Neuronal stem cell (in vitro differentiated cells): ENCODE results near the gene SPTBN5.
"Not testable (repeated sequence)": the region's sequence is repeated elsewhere in the genome, so short reads cannot be mapped to it uniquely, and the experiment has no call there.

Source experiments
- DNase-seq: peaks from one replicate; pipeline ENCODE4 v3.0.0-alpha.2; 2013; ENCODE audit warnings: low spot score
- H2AFZ ChIP-seq: one replicate; pipeline ENCODE4 v1.6.1; 2013; ENCODE audit warnings: mild to moderate bottlenecking, low read length, inconsistent platforms
- H2AK5ac ChIP-seq: 2 replicates; pipeline ENCODE4 v1.6.1; 2013; ENCODE audit warnings: low read depth, mild to moderate bottlenecking, inconsistent platforms, low read length, moderate library complexity, mixed read lengths
- H2BK120ac ChIP-seq: 2 replicates; pipeline ENCODE4 v1.6.1; 2013; ENCODE audit warnings: low read depth, mild to moderate bottlenecking, inconsistent platforms, low read length, moderate library complexity, mixed read lengths
- H2BK12ac ChIP-seq: one replicate; pipeline ENCODE4 v1.6.1; 2013; ENCODE audit warnings: low read length, inconsistent platforms
- H2BK15ac ChIP-seq: 2 replicates; pipeline ENCODE4 v1.6.1; 2013; ENCODE audit warnings: mild to moderate bottlenecking, low read length, inconsistent platforms, mixed read lengths
- H2BK5ac ChIP-seq: one replicate; pipeline ENCODE4 v1.6.1; 2013; ENCODE audit warnings: inconsistent platforms, mild to moderate bottlenecking, low read length, moderate library complexity
- H3K14ac ChIP-seq: one replicate; pipeline ENCODE4 v1.6.1; 2013; ENCODE audit warnings: low read length, inconsistent platforms
- H3K18ac ChIP-seq: 2 replicates; pipeline ENCODE4 v1.6.1; 2013; ENCODE audit warnings: low read length, inconsistent platforms
- H3K23ac ChIP-seq: 2 replicates; pipeline ENCODE4 v1.6.1; 2013; ENCODE audit warnings: low read depth, mild to moderate bottlenecking, mixed read lengths, low read length, inconsistent platforms; ENCODE audit not compliant: poor library complexity
- H3K27ac ChIP-seq: replicated peaks from 3 replicates; pipeline ENCODE4 v1.5.1; 2013; ENCODE audit warnings: low read length, inconsistent platforms
- H3K27me3 ChIP-seq, 3 experiments: 2 replicates each; pipeline ENCODE4 v1.6.1; 2013; ENCODE audit warnings: low read length in 3 of 3, mild to moderate bottlenecking in 2 of 3, inconsistent platforms in 1 of 3, low read depth in 1 of 3, mixed read lengths in 1 of 3, moderate library complexity in 1 of 3; ENCODE audit not compliant: control insufficient read depth in 3 of 3, insufficient read depth in 3 of 3
- H3K36me3 ChIP-seq, 2 donors: replicated peaks in 1 of 2; 2 replicates each; pipeline ENCODE4 v1.6.1; 2013; ENCODE audit warnings: low read length in 2 of 2; ENCODE audit not compliant: control insufficient read depth in 2 of 2, insufficient read depth in 2 of 2
- H3K4ac ChIP-seq: 2 replicates; pipeline ENCODE4 v1.6.1; 2013; ENCODE audit warnings: inconsistent platforms, mild to moderate bottlenecking, low read length, moderate library complexity
- H3K4me1 ChIP-seq, 2 donors: 1 replicate in 1 of 2; 2 replicates in 1 of 2; pipeline ENCODE4 v1.6.1; 2013; ENCODE audit warnings: low read length in 2 of 2, low read depth in 1 of 2; ENCODE audit not compliant: control insufficient read depth in 2 of 2, insufficient read depth in 1 of 2
- H3K4me2 ChIP-seq: one replicate; pipeline ENCODE4 v1.6.1; 2013; ENCODE audit warnings: mild to moderate bottlenecking, low read length, inconsistent platforms; ENCODE audit not compliant: insufficient read depth, poor library complexity, severe bottlenecking
- H3K4me3 ChIP-seq, 2 donors: 2 replicates each; pipeline ENCODE4 v1.5.1; 2013; ENCODE audit warnings: low read length in 2 of 2, mild to moderate bottlenecking in 2 of 2, inconsistent platforms in 1 of 2, moderate library complexity in 1 of 2
- H3K79me1 ChIP-seq: one replicate; pipeline ENCODE4 v1.6.1; 2013; ENCODE audit warnings: low read depth, mild to moderate bottlenecking, inconsistent platforms, low read length, moderate library complexity
- H3K9ac ChIP-seq: one replicate; pipeline ENCODE4 v1.6.1; 2013; ENCODE audit warnings: mild to moderate bottlenecking, low read depth, low read length, inconsistent platforms; ENCODE audit not compliant: poor library complexity
- H3K9me3 ChIP-seq, 2 donors: replicated peaks in 1 of 2; 2 replicates each; pipeline versions ENCODE3 to v1.6.1; 2013; ENCODE audit warnings: low read length in 2 of 2, mild to moderate bottlenecking in 2 of 2, inconsistent platforms in 1 of 2, low read depth in 1 of 2, mixed read lengths in 1 of 2, moderate library complexity in 1 of 2; ENCODE audit not compliant: control insufficient read depth in 2 of 2, insufficient read depth in 1 of 2
- H4K8ac ChIP-seq: one replicate; pipeline ENCODE4 v1.6.1; 2013; ENCODE audit warnings: low read depth, mild to moderate bottlenecking, inconsistent platforms, low read length, moderate library complexity
- H4K91ac ChIP-seq: one replicate; pipeline ENCODE4 v1.6.1; 2013; ENCODE audit warnings: low read length, low read depth, mild to moderate bottlenecking, inconsistent platforms; ENCODE audit not compliant: poor library complexity
- WGBS, 2 donors: extraction: QIAGEN DNeasy Blood & Tissue Kit; methylation state at CpG; one replicate each; pipeline ENCODE4 v1.1.7; 2013; ENCODE audit warnings: missing lambda C conversion rate in 2 of 2, mixed read lengths in 1 of 2; ENCODE audit not compliant: insufficient read length in 2 of 2, insufficient replicate concordance in 1 of 2; ENCODE audit errors: extremely low coverage in 2 of 2; 5-methylcytosine and 5-hydroxymethylcytosine counted together

The SPTBN5 gene

GRCh38 chr15:41832208-41832607, 61.6 kb downstream of the SPTBN5 start:
- H3K14ac ChIP-seq: no peak overlapping the region
- H3K36me3 ChIP-seq: peaks cover 13 to 40% of the 10 kb centered on the region in 2 donors
- DNase-seq: no peak
- H4K8ac ChIP-seq: no peak overlapping the region
- H3K4me2 ChIP-seq: no peak overlapping the region
- H2BK12ac ChIP-seq: no peak overlapping the region
- no peak overlapping the region for H3K4ac ChIP-seq
- H3K23ac ChIP-seq: no peak overlapping the region
- H3K4me1 ChIP-seq: peaks cover 6 to 8% of the 10 kb centered on the region in 2 donors
- no peak overlapping the region for H3K27ac ChIP-seq
- H3K27me3 ChIP-seq: no peaks in the 10 kb centered on the region
- H2BK15ac ChIP-seq: no peak overlapping the region
- H2AFZ ChIP-seq: no peak overlapping the region
- no peak overlapping the region for H4K91ac ChIP-seq
- no peak overlapping the region for H2AK5ac ChIP-seq
- no peak overlapping the region for H2BK120ac ChIP-seq
- H3K4me3 ChIP-seq: no peak overlapping the region
- H2BK5ac ChIP-seq: no peak overlapping the region
- no peak overlapping the region for H3K9ac ChIP-seq
- H3K18ac ChIP-seq: no peak overlapping the region
- no CpG with 5 or more reads among the region's 10 CpGs for WGBS, 2 donors
- peaks cover 5% of the 10 kb centered on the region for H3K79me1 ChIP-seq
- H3K9me3 ChIP-seq: no peaks in the 10 kb centered on the region

- not testable (repeated sequence) for H3K4me2 ChIP-seq, H4K8ac ChIP-seq, H2AK5ac ChIP-seq, H3K79me1 ChIP-seq, H3K9ac ChIP-seq, H2BK5ac ChIP-seq, H4K91ac ChIP-seq, H3K14ac ChIP-seq, H2AFZ ChIP-seq, H3K4me3 ChIP-seq, H3K27me3 ChIP-seq, H3K18ac ChIP-seq, H3K23ac ChIP-seq, DNase-seq, H3K4me1 ChIP-seq, H3K4ac ChIP-seq, H3K27ac ChIP-seq, H2BK120ac ChIP-seq, H2BK12ac ChIP-seq, H2BK15ac ChIP-seq, H3K9me3 ChIP-seq
- peaks cover 10 to 40% of the 10 kb centered on the region in 2 donors for H3K36me3 ChIP-seq
- no CpG with 5 or more reads among the region's 4 CpGs for WGBS, 2 donors
These were observed 62.6 kb downstream of the SPTBN5 start for GRCh38 chr15:41831291-41831690.

- Histone ChIP-seq H2BK12ac (no peak overlapping the region), H2BK15ac (no peak overlapping the region), H3K4ac (no peak overlapping the region), H3K79me1 (peaks cover 5% of the 10 kb centered on the region), H3K27ac (no peak overlapping the region), H3K18ac (no peak overlapping the region), H3K14ac (no peak overlapping the region), H3K4me2 (no peak overlapping the region), H3K27me3 (no peaks in the 10 kb centered on the region), H2BK5ac (no peak overlapping the region), H4K91ac (no peak overlapping the region), H3K4me3 (no peak overlapping the region), H4K8ac (no peak overlapping the region), H2AFZ (no peak overlapping the region), H2BK120ac (no peak overlapping the region), H3K4me1 (peaks cover 8% of the 10 kb centered on the region in 2 donors), H3K36me3 (peaks cover 10 to 37% of the 10 kb centered on the region in 2 donors), H2AK5ac (no peak overlapping the region), H3K9me3 (no peaks in the 10 kb centered on the region), H3K9ac (no peak overlapping the region), H3K23ac (peak overlapping the region; percentile 34)
- DNase-seq: no peak
- WGBS, 2 donors: no CpG with 5 or more reads among the region's 13 CpGs
These were observed 63.8 kb downstream of the SPTBN5 start for GRCh38 chr15:41829959-41830646.

- Histone ChIP-seq H3K4me1 (peaks cover 8% of the 10 kb centered on the region in 2 donors), H4K8ac (no peak overlapping the region), H3K23ac (no peak overlapping the region), H2AFZ (peak overlapping the region; percentile 97), H4K91ac (no peak overlapping the region), H2BK120ac (no peak overlapping the region), H3K18ac (no peak overlapping the region), H3K9ac (no peak overlapping the region), H3K4me3 (peak overlapping the region; percentile 90 to 94), H2BK12ac (no peak overlapping the region), H3K36me3 (peaks cover 6 to 46% of the 10 kb centered on the region in 2 donors), H2BK5ac (no peak overlapping the region), H3K27ac (no peak overlapping the region), H2AK5ac (no peak overlapping the region), H2BK15ac (no peak overlapping the region), H3K9me3 (no peaks in the 10 kb centered on the region), H3K79me1 (peaks cover 5% of the 10 kb centered on the region), H3K4ac (no peak overlapping the region), H3K14ac (no peak overlapping the region), H3K4me2 (peak overlapping the region; percentile 53), H3K27me3 (no peaks in the 10 kb centered on the region)
- no peak for DNase-seq
- WGBS, 2 donors: no CpG with 5 or more reads among the region's 6 CpGs
These were observed 65.1 kb downstream of the SPTBN5 start for GRCh38 chr15:41828807-41829141.
